ENCODE results near the gene SLC17A1. TPM values are rescaled to one million over a fixed set of nuclear protein-coding genes. Genes with fewer than 3 reads are reported as not detected.
A peak's percentile ranks its signal among the peaks of the same experiment; 100 is the strongest.

The SLC17A1 gene
- total and polyA plus RNA-seq, 2 of the 13 experiments (the other 11 are each of a cell fraction or from before 2014, with no cell fraction given): 0.09 to 2.1 TPM

DNA sequence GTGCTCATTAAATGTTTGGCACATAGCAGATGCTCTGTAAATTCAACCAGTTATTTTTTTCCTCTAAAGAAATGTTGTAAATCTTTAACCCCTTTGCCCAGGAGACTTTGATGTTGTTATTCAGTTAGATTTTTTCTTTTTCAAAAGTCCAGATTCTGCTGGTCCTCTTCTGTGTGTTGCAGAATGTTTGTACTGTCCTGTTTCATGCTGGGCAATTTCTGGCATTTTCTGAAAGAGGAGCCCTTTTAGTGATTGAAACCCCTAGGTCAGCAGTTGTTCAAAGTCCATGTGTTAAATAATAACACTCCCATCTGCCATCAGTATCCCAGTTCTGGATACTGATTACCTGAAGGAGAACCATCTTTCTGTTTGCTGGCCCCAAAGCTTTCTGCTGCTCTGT, 1.3 kb upstream of the SLC17A1 start (continued):
- TF ChIP-seq, protein P1, sequence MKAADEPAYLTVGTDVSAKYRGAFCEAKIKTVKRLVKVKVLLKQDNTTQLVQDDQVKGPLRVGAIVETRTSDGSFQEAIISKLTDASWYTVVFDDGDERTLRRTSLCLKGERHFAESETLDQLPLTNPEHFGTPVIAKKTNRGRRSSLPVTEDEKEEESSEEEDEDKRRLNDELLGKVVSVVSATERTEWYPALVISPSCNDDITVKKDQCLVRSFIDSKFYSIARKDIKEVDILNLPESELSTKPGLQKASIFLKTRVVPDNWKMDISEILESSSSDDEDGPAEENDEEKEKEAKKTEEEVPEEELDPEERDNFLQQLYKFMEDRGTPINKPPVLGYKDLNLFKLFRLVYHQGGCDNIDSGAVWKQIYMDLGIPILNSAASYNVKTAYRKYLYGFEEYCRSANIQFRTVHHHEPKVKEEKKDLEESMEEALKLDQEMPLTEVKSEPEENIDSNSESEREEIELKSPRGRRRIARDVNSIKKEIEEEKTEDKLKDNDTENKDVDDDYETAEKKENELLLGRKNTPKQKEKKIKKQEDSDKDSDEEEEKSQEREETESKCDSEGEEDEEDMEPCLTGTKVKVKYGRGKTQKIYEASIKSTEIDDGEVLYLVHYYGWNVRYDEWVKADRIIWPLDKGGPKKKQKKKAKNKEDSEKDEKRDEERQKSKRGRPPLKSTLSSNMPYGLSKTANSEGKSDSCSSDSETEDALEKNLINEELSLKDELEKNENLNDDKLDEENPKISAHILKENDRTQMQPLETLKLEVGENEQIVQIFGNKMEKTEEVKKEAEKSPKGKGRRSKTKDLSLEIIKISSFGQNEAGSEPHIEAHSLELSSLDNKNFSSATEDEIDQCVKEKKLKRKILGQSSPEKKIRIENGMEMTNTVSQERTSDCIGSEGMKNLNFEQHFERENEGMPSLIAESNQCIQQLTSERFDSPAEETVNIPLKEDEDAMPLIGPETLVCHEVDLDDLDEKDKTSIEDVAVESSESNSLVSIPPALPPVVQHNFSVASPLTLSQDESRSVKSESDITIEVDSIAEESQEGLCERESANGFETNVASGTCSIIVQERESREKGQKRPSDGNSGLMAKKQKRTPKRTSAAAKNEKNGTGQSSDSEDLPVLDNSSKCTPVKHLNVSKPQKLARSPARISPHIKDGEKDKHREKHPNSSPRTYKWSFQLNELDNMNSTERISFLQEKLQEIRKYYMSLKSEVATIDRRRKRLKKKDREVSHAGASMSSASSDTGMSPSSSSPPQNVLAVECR (CRISPR knock-in tag; IDR thresholded peaks at IDR 0.05; ENCODE audit: borderline replicate concordance): no peak
- TF ChIP-seq HOXA7 (CRISPR knock-in tag; IDR thresholded peaks at IDR 0.05) (no peak), ZNF354B (CRISPR knock-in tag; IDR thresholded peaks at IDR 0.05) (no peak), ZFP1 (CRISPR knock-in tag; IDR thresholded peaks at IDR 0.05) (0 out of 2 replicates have a peak, but pooled peaks have one; percentile 38), ZNF205 (CRISPR knock-in tag; IDR thresholded peaks at IDR 0.05) (no peak), ZNF256 (CRISPR knock-in tag; conservative IDR thresholded peaks at IDR 0.05) (no peak), ZNF790 (CRISPR knock-in tag; IDR thresholded peaks at IDR 0.05; ENCODE audit: borderline replicate concordance) (no peak), NFE2L1 (CRISPR knock-in tag; IDR thresholded peaks at IDR 0.05; ENCODE audit: borderline replicate concordance) (no peak), GATAD2A (CRISPR knock-in tag; IDR thresholded peaks at IDR 0.05) (peak; percentile 39; the same call in 1 of the 2 replicates), TBL1XR1 (IDR thresholded peaks at IDR 0.05; ENCODE audit: borderline replicate concordance, low read length, partially characterized antibody) (no peak), TBP (CRISPR knock-in tag; IDR thresholded peaks at IDR 0.05) (no peak), ZNF34 (CRISPR knock-in tag; IDR thresholded peaks at IDR 0.05; ENCODE audit: borderline replicate concordance) (no peak), TRIM24 (CRISPR knock-in tag; IDR thresholded peaks at IDR 0.05) (no peak), HMG20A (CRISPR knock-in tag; IDR thresholded peaks at IDR 0.05; ENCODE audit: borderline replicate concordance) (peak; percentile 64)
- TF ChIP-seq, protein P2, sequence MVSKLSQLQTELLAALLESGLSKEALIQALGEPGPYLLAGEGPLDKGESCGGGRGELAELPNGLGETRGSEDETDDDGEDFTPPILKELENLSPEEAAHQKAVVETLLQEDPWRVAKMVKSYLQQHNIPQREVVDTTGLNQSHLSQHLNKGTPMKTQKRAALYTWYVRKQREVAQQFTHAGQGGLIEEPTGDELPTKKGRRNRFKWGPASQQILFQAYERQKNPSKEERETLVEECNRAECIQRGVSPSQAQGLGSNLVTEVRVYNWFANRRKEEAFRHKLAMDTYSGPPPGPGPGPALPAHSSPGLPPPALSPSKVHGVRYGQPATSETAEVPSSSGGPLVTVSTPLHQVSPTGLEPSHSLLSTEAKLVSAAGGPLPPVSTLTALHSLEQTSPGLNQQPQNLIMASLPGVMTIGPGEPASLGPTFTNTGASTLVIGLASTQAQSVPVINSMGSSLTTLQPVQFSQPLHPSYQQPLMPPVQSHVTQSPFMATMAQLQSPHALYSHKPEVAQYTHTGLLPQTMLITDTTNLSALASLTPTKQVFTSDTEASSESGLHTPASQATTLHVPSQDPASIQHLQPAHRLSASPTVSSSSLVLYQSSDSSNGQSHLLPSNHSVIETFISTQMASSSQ (IDR thresholded peaks at IDR 0.05; ENCODE audit: low read depth): 0 out of 2 replicates have a peak, but pooled peaks have one; percentile 53
- TF ChIP-seq, protein P2 (CRISPR knock-in tag; IDR thresholded peaks at IDR 0.05; ENCODE audit: borderline replicate concordance): no peak; the same call in 1 of the 2 replicates
- TF ChIP-seq, protein P3, sequence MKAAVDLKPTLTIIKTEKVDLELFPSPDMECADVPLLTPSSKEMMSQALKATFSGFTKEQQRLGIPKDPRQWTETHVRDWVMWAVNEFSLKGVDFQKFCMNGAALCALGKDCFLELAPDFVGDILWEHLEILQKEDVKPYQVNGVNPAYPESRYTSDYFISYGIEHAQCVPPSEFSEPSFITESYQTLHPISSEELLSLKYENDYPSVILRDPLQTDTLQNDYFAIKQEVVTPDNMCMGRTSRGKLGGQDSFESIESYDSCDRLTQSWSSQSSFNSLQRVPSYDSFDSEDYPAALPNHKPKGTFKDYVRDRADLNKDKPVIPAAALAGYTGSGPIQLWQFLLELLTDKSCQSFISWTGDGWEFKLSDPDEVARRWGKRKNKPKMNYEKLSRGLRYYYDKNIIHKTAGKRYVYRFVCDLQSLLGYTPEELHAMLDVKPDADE (CRISPR knock-in tag; IDR thresholded peaks at IDR 0.05): no peak
- TF ChIP-seq, protein P4, sequence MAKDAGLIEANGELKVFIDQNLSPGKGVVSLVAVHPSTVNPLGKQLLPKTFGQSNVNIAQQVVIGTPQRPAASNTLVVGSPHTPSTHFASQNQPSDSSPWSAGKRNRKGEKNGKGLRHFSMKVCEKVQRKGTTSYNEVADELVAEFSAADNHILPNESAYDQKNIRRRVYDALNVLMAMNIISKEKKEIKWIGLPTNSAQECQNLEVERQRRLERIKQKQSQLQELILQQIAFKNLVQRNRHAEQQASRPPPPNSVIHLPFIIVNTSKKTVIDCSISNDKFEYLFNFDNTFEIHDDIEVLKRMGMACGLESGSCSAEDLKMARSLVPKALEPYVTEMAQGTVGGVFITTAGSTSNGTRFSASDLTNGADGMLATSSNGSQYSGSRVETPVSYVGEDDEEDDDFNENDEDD (CRISPR knock-in tag; IDR thresholded peaks at IDR 0.05; ENCODE audit: borderline replicate concordance): no peak
- TF ChIP-seq, protein P5, sequence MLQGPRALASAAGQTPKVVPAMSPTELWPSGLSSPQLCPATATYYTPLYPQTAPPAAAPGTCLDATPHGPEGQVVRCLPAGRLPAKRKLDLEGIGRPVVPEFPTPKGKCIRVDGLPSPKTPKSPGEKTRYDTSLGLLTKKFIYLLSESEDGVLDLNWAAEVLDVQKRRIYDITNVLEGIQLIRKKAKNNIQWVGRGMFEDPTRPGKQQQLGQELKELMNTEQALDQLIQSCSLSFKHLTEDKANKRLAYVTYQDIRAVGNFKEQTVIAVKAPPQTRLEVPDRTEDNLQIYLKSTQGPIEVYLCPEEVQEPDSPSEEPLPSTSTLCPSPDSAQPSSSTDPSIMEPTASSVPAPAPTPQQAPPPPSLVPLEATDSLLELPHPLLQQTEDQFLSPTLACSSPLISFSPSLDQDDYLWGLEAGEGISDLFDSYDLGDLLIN (CRISPR knock-in tag; IDR thresholded peaks at IDR 0.05; ENCODE audit: borderline replicate concordance): no peak

Measured in HepG2 (cell line).